ENCODE results near the gene ANKRD31. TPM values are rescaled to one million over a fixed set of nuclear protein-coding genes. Genes with fewer than 3 reads are reported as not detected.
"Not testable (repeated sequence)": the region's sequence is repeated elsewhere in the genome, so short reads cannot be mapped to it uniquely, and the experiment has no call there.

Gene ANKRD31
- total RNA-seq, 1 experiment from 2014 or later, result 0.26 TPM

DNA sequence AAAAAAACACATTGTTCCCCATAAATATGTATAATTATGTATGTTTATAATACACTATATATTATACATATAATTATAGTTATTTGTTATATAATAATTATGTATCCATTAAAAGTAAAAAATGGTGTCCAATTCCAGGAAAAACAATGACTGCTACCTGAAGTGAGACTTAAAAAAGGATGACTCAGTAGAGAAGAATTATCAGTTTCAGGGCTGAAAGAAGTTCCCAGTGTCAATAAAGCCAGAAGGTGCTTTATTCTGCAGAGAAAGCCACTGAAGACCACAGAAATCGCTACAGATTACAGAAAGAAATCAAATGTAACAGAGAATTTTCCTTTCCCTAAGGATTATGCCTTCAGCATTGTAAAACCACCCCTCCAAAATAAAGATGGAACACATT, 50.9 kb downstream of the ANKRD31 start:
- TF ChIP-seq CTCF (conservative IDR thresholded peaks at IDR 0.05; ENCODE audit: low read depth, low read length), result no peak
- TF ChIP-seq EZH2 (IDR thresholded peaks at IDR 0.05; ENCODE audit: low read length, unreplicated experiment), result no peak
- TF ChIP-seq EZH2phosphoT487 (IDR thresholded peaks at IDR 0.05; ENCODE audit: borderline replicate concordance, low read length), result no peak
- Histone ChIP-seq H3K4me1 (ENCODE audit: insufficient read depth, low read length) (no peaks in the 10 kb centered on the region), H3K9me3 (ENCODE audit: low read length) (no peaks in the 10 kb centered on the region), H3K4me3 (ENCODE audit: low read length) (no peak overlapping the region), H3K4me2 (ENCODE audit: low read length) (no peak overlapping the region), H3F3A (ENCODE audit: low read length, unreplicated experiment) (no peaks in the 10 kb centered on the region), H3K79me2 (ENCODE audit: low read length) (no peaks in the 10 kb centered on the region), H4K20me1 (ENCODE audit: low read length) (no peaks in the 10 kb centered on the region), H3K9me2 (replicated peaks; ENCODE audit: low read length) (no peaks in the 10 kb centered on the region), H3K36me3 (ENCODE audit: low read depth, low read length) (no peaks in the 10 kb centered on the region), H2AFZ (ENCODE audit: low read length) (no peak overlapping the region), H3K27ac (ENCODE audit: low read length) (no peak overlapping the region), H3K27me3 (ENCODE audit: low read length) (no peaks in the 10 kb centered on the region), H3K9ac (ENCODE audit: low read length) (no peak overlapping the region)
- ATAC-seq, result no peak
- BruUV-seq (replicated peaks), result no TSS peak
- intact Hi-C loops (cut with micrococcal nuclease), result no loop called here
- DNase-seq, result peak; percentile 1
- ChIA-PET CTCF (no interaction called here), POLR2A (ENCODE audit: unreplicated experiment) (no interaction called here)

DNA sequence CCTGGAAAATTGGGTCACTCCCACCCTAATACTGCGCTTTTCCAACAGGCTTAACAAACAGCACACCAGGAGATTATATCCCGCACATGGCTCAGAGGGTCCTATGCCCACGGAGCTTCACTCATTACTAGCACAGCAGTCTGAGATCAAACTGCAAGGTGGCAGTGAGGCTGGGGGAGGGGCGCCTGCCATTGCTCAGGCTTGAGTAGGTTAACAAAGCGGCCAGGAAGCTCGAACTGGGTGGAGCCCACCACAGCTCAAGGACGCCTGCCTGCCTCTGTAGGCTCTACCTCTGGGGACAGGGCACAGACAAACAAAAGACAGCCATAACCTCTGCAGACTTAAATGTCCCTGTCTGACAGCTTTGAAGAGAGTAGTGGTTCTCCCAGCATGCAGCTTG, 60.7 kb downstream of the ANKRD31 start:
- H3K27me3 ChIP-seq (ENCODE audit: low read length); H3K36me3 ChIP-seq (ENCODE audit: low read depth, low read length); H3K79me2 ChIP-seq (ENCODE audit: low read length); H3K4me3 ChIP-seq (ENCODE audit: low read length); intact Hi-C loops (cut with micrococcal nuclease); H4K20me1 ChIP-seq (ENCODE audit: low read length); ATAC-seq; BruUV-seq (replicated peaks); H3K4me1 ChIP-seq (ENCODE audit: insufficient read depth, low read length); H3F3A ChIP-seq (ENCODE audit: low read length, unreplicated experiment); DNase-seq; CTCF ChIA-PET; H3K9me2 ChIP-seq (replicated peaks; ENCODE audit: low read length); H3K4me2 ChIP-seq (ENCODE audit: low read length); H3K9me3 ChIP-seq (ENCODE audit: low read length); POLR2A ChIA-PET (ENCODE audit: unreplicated experiment); H3K27ac ChIP-seq (ENCODE audit: low read length); H3K9ac ChIP-seq (ENCODE audit: low read length); H2AFZ ChIP-seq (ENCODE audit: low read length): not testable (repeated sequence)

- H3K36me3 ChIP-seq (ENCODE audit: low read depth, low read length); H3K9me3 ChIP-seq (ENCODE audit: low read length); CTCF ChIA-PET; intact Hi-C loops (cut with micrococcal nuclease); H3K4me3 ChIP-seq (ENCODE audit: low read length); H3K27ac ChIP-seq (ENCODE audit: low read length); H3K27me3 ChIP-seq (ENCODE audit: low read length); H3K4me2 ChIP-seq (ENCODE audit: low read length); H3K4me1 ChIP-seq (ENCODE audit: insufficient read depth, low read length); DNase-seq; ATAC-seq; H3K9ac ChIP-seq (ENCODE audit: low read length); H3F3A ChIP-seq (ENCODE audit: low read length, unreplicated experiment); H3K79me2 ChIP-seq (ENCODE audit: low read length); POLR2A ChIA-PET (ENCODE audit: unreplicated experiment); H4K20me1 ChIP-seq (ENCODE audit: low read length); BruUV-seq (replicated peaks); H2AFZ ChIP-seq (ENCODE audit: low read length); H3K9me2 ChIP-seq (replicated peaks; ENCODE audit: low read length): not testable (repeated sequence)
These were observed 61.8 kb downstream of the ANKRD31 start for GRCh38 chr5:75174872-75175271.

GRCh38 chr5:75169516-75169915, 67.2 kb downstream of the ANKRD31 start:
- Histone ChIP-seq H3K9me3 (ENCODE audit: low read length) (no peaks in the 10 kb centered on the region), H3K4me2 (ENCODE audit: low read length) (no peak overlapping the region), H4K20me1 (ENCODE audit: low read length) (no peaks in the 10 kb centered on the region), H3K79me2 (ENCODE audit: low read length) (no peaks in the 10 kb centered on the region), H3K4me1 (ENCODE audit: insufficient read depth, low read length) (no peaks in the 10 kb centered on the region), H2AFZ (ENCODE audit: low read length) (no peak overlapping the region), H3F3A (ENCODE audit: low read length, unreplicated experiment) (no peaks in the 10 kb centered on the region), H3K4me3 (ENCODE audit: low read length) (no peak overlapping the region), H3K9ac (ENCODE audit: low read length) (no peak overlapping the region), H3K36me3 (ENCODE audit: low read depth, low read length) (no peaks in the 10 kb centered on the region), H3K27me3 (ENCODE audit: low read length) (no peaks in the 10 kb centered on the region), H3K27ac (ENCODE audit: low read length) (no peak overlapping the region), H3K9me2 (replicated peaks; ENCODE audit: low read length) (no peaks in the 10 kb centered on the region)
- DNase-seq (no peak), ATAC-seq (no peak)
- BruUV-seq (replicated peaks), result no TSS peak
- intact Hi-C loops (cut with micrococcal nuclease), result no loop called here
- TF ChIP-seq EZH2 (IDR thresholded peaks at IDR 0.05; ENCODE audit: low read length, unreplicated experiment) (no peak), EZH2phosphoT487 (IDR thresholded peaks at IDR 0.05; ENCODE audit: borderline replicate concordance, low read length) (no peak), CTCF (conservative IDR thresholded peaks at IDR 0.05; ENCODE audit: low read depth, low read length) (no peak)
- ChIA-PET CTCF (no interaction called here), POLR2A (ENCODE audit: unreplicated experiment) (interaction anchor here (0.5 to 0.6 kb wide), 2 partner anchors 62 to 435 kb away, joined by 3 to 11 read pairs; no protein-coding TSS in a partner anchor)

Measured in PC-3 (cell line).